Dedifferentiated amniotic fluid mesenchymal stem cell (primary cell): ENCODE results near the gene TMPRSS7.
"Not testable (repeated sequence)": the region's sequence is repeated elsewhere in the genome, so short reads cannot be mapped to it uniquely, and the experiment has no call there.

Source experiments
- DNase-seq: peaks from one replicate; pipeline ENCODE4 v3.0.0-alpha.2; 2016; ENCODE audit errors: extremely low spot score

Gene TMPRSS7

DNA sequence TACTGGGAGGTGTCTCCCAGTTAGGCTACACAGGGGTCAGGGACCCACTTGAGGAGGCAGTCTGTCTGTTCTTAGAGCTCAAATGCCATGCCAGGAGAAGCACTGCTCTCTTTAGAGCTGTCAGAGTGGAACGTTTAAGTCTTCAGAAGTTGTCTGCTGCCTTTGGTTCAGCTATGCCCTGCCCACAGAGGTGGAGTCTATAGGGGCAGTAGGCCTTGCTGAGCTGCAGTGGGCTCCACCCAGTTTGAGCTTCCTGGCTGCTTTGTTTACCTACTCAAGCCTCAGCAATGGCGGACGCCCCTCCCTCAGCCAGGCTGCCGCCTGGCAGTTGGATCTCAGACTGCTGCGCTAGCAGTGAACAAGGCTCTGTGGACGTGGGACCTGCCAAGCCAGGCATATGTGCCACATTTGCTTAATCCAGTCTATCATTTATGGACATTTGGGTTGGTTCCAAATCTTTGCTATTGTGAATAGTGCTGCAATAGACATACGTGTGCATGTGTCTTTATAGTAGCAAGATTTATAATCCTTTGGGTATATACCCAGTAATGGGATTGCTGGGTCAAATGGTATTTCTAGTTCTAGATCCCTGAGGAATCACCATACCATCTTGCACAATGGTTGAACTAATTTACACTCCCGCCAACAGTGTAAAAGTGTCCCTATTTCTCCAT is 38.0 kb downstream of the TMPRSS7 start:
- not testable (repeated sequence) for DNase-seq

DNA sequence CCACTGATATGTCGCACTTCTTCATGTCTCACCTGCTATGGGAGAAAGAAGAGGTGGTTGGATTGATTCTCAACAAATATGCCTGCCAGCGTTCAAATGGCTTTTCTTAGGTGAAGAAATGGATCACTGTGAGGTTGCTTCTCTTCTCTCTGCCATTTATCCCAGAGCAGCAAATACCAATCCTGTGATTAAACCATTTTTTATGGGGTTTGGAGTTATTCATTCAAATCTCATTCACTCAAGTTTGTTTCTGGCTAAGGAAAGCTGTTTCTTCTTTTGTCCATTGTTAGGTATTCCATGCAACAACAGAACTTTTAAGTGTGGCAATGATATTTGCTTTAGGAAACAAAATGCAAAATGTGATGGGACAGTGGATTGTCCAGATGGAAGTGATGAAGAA is 39.5 kb downstream of the TMPRSS7 start:
- DNase-seq, result no peak

DNA sequence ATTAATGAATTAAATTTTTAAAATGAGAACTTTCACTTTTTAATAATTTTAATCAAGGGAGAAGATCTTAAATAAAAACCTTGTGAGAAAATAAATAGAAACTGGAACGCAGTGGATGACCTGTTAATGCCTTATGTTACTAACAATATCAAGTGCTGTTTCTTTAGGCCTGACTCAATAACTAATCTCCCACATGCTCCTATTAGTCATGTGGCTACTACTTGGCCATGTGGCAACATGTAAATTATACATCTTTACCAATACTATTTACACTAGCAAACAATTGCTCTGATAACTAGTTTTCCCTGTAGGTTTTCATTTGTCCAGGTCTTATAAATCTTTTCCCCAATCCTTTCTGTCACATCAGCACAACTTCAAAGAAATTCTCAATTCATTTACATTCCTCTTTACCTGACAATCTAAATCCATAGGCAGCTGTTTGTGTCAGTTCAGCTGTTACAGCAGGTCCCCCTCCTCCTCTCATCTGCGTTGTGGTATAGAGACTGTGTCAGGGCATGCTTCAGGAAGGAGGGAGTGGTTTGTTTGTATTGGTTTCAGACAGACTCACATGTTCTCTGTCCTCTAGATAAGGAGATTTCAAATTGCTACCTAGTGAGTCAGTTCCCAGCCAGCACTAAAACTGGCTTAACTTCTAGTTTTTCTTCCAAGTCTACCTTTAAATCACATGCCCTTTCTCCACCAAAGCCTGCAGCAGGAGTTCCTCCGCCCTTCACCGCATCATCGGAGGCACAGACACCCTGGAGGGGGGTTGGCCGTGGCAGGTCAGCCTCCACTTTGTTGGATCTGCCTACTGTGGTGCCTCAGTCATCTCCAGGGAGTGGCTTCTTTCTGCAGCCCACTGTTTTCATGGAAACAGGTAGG is 40.3 kb downstream of the TMPRSS7 start:
- DNase-seq, result peak; percentile 68

DNA sequence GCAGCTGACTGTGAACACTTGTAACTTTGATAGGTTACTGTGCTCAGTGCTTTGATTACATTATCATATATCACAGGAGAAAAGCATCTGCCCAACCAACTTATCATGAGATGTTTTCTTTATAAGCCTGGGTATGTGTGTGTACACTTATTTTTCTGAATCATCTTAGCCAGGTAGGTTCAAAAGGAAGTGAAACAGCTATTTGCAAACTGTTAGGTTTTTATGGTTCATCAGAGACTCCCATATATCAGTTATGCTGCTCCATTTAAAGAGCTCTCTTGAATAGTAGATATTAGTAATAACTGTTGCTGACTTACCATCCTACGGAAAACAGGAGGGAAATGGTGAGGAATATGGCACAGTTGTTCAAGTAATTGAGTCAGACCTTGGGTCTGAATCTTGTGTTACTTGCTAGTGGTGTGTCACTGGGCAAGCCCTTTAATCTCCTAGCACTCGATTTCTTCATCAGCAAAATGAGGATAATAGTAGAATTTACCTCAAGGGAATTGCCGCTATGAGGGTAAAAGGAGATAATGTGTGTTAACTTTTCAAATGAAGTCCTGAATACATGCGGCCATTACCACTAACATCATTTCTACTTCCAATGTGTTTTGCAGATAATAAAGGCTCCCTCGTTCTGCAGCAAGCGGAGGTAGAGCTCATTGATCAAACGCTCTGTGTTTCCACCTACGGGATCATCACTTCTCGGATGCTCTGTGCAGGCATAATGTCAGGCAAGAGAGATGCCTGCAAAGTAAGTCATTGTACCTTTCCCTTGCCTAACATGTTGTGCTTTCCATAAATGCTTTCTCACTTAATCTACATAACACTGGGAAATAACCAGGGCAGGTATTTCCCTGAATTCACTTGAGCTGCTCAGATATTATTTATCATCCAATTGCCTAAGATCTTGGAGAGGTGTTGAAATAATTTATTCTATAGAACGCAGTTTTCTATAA is 43.9 kb downstream of the TMPRSS7 start:
- DNase-seq, result no peak

DNA sequence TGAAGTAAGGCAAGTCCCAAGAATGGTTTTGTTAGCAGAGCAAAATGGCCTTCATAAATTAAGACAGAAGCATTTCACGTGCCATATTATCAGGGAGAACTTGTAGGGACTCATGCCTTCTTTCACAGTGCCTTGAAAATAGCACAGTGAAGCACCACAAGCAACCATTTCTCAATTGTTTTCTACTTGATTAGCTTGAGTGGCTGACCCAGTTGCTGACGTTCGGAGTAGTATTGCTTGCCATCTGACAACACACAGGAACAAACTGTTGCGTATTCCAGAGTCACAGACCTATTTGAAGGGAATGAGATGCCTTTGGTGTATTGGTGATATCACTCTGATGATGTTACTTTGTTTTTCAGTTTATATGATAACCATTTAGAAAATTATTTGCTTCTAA is 48.7 kb downstream of the TMPRSS7 start:
- no peak for DNase-seq

DNA sequence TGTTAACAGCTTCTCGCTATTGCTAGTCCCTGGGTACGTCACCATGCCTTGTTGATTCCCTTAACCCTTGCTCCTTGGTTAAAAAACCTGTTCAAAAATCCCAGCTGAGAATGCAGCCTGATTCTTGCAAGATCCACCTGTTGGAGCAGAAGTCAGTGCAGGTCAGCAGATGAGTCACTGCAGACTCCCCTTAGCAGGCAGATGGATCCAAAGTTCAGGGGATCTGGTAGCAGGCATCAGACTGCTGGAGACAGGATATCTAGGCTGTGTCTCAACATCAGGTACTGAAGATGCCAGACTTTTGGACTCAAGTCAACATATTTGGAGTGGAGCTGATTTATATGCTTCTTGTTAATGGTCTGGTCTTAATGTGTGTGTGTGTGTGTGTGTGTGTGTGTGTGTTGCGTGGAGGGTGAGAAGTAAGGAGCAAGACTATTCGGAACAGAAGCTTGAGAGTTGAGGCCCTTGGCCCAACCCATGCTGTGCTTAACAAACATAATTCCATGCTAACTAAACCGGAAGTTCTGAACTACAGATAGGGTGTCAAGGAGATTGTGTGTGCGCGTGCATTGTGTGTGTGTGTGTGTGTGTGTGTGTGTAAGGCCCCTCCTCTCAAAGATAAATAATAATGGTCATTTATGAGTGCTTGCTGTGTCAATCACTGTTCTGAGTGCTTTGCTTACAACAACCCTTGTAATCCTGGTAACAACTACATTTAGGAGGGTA is 50.6 kb downstream of the TMPRSS7 start:
- no peak for DNase-seq

DNA sequence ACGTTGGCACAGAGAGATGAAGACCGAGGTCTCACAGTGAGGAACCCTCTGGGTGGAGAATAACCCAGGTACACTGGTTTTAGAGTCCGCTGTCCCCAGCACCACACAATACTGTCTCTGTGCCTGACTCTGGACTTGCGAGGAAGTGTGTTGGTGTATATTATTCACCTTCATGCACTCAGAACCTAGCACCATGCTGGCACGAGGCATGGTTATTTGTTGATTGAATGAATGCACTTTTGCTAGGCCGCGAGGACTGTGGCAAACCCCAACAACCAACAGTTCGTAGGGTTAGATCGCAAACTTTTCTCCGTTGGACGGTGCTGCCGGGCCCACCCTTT is 51.2 kb downstream of the TMPRSS7 start:
- no peak for DNase-seq

DNA sequence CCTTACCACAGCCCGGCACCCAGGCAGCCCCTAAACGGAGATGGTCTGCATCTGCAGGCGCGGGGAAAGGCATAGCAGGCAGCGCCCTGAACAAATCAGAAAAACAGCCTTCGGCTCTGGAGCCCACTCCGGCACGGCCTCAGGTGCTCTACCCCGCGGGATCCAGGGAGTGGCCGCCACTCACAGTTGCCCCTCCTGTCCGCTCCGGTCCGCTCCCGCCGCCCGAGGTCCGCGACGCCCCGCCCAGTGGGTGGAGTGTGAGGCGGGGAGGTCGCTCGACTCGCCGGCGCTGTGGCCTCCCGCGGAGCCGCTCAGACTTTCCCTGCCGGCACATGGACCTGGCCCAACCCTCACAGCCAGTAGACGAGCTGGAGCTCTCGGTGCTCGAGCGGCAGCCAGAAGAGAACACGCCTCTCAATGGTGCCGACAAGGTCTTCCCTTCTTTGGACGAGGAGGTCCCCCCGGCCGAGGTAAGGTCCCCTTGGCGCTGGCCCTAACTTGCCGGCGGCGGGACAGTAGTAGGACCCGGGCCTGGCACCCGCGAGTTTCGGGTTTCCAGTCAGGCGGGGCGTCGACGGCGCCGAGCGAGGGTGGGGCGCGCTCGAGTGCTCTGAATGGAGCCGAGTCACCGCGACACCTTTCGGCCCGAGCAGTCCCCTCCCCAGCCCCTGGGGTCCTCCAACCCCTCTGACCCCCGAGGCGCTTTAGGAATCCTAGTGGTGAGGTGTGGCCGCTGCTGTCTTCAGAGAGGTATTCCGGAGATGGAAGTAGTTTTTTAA is 51.7 kb downstream of the TMPRSS7 start, which contains the start of gene C3orf52:
TSS of gene C3orf52 (plus strand) at position 314 of the 779 bp plus-strand sequence. CDS start at position 333, 19 bp downstream.
- peak; percentile 44 for DNase-seq

DNA sequence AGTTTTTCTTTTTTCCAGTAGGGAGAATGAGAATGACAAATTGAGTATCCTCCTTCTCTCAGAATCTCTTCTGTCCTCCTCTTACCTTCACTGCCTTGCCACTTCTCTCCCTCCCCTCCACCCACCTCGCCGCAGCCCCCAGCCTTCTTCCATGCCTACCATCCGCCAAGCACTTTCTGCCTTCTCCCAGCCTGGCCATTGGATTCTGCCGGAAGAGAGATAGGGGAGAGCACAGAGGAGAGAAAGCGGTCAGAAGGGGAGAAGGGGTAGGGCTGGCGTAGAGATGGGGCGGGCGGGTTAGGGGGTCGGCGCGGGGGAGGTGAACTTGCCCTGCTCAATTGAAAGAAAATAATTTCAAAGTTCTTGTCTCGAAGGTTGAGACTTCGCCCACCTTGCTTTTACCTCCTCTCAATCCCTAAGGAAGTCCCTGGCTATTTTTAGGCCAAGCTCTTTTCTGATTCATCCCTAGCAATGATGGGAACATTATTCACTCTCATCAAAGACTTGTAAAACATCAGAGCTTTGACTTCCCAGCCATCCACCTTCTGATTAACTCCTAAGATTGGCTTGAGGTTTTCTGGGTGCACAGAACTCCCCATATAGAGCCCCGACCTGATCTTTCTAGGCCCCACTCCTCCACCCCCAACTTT is 52.5 kb downstream of the TMPRSS7 start:
- DNase-seq, result no peak

DNA sequence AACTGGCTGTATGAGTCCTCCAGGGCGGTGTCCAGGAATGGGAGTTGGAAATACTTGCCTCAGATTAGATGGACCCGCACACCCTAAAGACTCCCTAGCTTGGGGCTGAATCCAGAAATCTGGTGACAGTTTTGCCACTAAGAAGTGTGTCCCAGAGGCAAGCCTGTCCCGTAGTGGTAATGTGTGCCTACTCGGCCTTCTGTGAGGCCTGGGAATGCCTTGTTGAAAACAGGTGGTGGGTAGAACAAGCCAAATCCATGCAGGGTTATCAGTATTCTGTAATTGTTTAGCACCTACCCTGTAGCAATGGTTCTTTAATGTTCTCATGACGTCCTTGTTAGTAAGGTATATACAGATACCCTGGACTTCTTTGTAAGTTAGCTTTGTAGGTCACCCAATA is 53.2 kb downstream of the TMPRSS7 start:
- no peak for DNase-seq

DNA sequence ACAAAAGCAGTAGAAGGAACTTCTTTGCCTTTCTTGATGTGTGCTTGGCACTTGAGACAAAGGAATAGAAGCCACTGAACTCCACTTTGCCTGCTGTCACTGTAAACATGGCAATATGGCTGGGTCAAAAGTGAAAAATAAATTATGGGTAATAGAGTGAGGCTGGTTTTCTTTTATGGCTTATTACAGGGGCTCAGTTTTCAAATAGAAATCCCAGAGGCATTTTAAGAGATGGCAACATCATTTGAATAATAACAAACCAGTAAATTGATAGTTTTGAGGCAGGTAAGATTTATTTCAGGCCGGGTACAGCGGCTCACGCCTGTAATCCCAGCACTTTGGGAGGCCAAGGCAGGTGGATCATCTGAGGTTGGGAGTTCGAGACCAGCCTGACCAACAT is 54.4 kb downstream of the TMPRSS7 start:
- DNase-seq, result no peak

DNA sequence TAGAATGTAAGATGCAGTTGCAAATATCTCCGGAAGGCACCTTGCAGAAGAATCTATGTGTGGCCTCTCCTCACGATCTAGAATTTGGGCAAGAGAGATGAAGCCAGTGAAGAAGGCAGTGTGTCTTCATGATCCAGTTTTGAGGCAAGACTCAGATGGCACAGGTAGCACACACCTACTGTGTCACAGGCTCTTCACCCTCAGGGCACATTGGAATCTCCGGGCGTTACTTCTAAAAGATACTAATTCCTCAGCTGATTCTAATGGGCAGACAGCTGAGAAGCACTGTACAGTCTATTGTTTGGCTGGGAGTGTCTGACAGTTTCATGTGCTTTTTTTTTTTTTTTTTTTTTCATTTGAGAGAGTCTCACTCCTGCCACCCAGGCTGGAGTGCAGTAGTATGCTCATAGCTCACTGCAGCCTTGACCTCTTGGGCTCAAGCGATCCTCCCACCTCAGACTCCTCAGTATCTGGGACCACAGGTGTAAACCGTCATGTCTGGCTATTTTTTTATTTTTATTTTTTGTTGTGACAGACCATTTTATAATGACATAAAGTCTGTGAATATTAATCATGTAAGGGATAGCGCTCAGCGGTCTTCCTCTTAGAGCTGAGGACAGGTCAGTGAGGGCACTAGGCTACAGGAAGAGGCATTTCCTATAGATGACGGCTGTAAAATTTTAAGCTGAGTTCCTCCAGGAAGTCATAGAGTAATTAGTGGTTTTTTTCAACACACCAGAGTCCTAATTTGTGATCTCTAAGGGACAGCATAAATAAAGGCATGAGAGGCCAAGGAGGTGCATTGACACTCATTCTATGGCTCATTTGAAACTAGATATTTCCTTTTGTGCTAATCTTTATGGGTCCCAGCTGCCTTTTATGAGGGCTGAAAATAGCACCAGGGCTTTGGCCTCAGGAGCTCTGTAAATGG is 55.7 kb downstream of the TMPRSS7 start:
- no peak for DNase-seq

DNA sequence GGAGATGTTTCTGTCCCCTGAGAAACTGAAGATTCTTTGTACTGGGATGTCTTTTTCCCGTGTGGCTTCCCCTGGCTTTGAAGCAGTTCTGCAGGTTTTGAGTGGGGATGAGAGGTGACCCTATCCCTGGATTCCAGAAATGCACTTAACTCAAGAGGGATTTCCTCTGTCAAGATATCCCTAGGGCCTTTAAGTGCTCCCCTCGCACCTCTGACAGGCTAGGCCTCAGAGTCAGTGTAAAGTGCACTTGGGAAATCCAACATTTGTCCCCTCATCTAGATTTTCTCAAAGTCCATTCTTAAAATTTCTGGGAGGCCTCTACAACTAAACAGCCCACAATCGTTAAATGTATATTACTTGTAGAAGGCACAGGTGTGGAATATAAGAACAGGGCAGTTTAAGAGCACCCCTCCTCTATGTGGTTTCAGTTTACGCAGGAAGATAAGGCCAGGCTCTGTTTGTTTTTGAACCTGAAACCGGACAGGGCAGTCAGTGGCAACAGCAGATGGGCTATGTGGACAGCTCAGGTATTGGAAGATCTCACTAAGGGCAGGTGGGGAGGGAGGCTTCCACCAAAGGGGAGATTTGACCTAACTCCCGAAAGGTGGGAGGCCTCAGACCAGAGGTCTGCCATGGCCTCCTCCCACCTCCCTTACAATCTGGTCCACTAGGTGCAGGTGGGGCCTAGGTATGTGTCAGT is 56.5 kb downstream of the TMPRSS7 start:
- no peak for DNase-seq

DNA sequence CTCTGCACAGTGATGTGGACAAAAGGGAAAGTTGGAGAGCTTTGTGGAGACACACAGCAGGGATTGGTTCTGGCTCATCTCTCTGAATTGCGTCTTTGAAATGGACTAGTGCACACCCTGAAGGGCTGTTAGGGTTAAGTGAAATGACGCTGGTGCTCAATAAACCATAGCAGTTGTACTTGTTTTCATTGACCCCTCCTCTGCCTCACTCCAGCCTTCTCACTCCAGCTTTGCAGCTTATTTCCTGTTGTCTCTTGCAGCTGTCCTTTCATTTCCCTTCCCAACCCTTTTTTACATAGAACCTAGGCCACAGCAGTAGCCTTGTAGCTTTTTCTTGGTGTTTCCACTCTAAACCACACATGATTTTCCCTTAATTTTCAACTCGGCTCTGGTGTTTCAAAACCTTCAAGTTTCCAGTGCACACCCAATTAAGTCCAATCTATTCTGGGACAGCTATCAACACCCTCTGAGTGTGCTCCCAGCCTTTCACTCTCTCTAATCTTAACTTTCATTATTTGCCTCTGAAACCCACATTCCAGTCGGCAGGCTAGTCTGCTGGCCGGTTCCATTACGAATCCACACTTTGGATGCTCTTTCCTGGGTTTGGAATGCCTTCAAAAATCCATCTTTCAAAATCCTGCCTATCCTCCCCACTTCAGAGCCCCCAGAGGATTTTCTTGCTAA is 58.1 kb downstream of the TMPRSS7 start:
- DNase-seq, result no peak

DNA sequence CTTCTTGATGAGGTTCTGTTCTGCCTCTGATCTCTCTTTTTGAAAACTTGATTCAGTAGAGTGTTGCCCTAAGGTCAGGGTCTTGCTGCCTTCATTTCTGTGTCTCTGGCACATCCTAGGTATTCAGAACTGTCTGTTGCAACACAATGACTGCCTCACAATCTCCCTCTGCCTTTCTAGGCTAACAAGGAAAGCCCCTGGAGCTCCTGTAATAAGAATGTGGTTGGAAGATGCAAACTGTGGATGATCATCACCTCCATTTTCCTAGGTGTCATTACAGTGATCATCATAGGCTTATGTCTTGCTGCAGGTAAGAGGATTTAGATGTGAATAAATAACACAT is 58.6 kb downstream of the TMPRSS7 start:
- DNase-seq, result no peak

DNA sequence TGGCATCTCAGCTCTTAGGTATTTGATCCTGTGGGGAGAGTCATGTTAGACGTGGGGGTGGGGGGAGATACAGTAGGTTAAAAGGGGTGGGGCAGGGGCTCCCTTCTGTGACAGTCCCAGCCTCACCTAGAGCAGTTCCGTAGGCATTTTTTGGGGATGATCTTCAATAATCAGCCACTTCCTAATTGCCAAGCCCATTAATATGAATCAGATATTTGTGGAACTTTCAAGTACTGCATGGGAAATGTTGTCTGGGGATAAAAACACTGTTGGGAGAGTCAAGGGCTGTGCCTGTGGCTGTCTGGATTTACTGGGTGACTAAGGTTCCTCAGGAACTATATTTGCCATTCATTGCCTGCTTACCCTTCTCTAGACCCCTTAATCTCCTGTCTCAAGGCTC is 61.2 kb downstream of the TMPRSS7 start:
- no peak for DNase-seq

DNA sequence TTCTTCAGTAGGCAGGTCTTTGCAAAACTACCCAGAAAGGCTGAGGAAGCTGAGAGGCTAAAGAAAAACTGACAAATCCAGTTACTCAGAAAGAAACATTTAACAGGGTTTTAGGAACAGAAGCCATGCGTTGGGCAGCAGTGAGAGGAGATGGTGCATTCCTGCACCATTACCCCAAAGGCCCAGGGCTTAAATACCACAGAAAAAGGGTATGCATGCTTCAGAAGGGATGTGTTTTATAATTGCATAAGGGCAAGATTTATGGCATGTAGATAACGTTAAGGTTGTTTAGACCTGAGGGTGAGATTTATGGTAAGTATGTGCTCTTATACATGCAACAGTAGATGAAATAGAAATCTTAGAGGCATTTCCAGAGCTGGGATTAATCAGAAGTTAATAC is 61.6 kb downstream of the TMPRSS7 start:
- DNase-seq, result no peak

DNA sequence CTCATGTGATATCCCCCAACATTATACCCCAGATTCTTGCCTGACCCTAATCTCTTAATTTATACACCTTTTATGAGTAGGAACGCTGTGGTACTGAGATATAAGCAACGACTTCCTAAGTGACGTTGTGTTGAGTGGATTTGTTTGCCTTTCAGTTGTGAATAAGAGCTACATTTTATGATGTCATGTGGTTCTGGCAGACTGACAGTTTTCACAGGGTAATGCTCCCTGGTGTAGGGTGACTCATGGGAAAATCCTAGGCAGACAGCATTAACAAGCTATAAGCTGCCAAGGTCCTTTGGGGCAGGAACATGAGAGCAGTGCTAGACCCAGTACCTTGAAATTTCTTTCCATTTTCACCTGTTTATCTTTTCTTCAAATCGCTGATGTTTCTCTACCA is 62.8 kb downstream of the TMPRSS7 start:
- DNase-seq, result peak; percentile 97
